ENCODE data around the gene VPS13A.

Gene VPS13A

GRCh38 chr9:77463151-77463550, 285.8 kb downstream of the VPS13A start:
- no peak for DNase-seq

GRCh38 chr9:77464661-77465060, 287.3 kb downstream of the VPS13A start:
- DNase-seq: no peak

DNA sequence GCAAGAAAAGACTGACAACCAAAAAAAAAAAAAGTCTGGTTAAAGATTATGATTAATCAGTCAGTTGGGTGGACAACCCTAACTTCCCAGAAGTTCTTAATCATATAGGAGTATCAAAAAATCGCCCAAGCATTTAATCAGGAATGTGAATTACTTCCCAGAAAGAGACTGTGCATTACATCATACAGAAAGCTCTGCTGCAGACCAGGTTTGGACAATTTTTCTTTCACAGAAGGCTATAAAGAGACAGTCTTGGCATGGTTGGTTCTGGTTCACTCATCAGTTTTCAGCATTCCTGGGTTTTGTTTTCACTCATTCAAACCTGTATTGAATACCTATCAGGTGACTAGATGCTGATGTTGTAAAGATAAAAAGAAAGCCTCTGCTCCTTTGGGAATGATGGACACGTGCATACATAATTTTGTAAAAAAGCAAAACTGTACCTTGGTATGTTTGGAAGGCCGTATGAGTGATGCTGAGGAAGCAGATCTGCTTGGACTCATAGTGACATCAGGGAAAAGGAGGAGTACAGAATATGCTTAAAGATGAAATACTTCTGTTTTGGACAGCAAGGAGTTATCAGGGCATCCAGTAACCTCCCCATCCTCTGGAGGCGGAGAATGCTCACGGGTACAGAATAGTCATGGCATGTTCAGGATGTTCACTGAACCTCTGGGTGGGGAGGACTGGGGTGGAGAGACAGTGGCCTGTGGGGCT, 292.3 kb downstream of the VPS13A start:
- DNase-seq: no peak
